HG03159 (cell line): ENCODE measurements around the gene MUCL3.
"Not testable (repeated sequence)": the region's sequence is repeated elsewhere in the genome, so short reads cannot be mapped to it uniquely, and the experiment has no call there.

ENCODE experiments used
- ATAC-seq: cut with Tn5 transposase; IDR thresholded peaks from one replicate; pipeline ENCODE4 v1.9.1; 2021; ENCODE audit warnings: mild to moderate bottlenecking, moderate library complexity; ENCODE audit not compliant: unreplicated experiment

MUCL3 gene

GRCh38 chr6:30939473-30939872 is 1.3 kb upstream of the MUCL3 start:
- no peak for ATAC-seq

DNA sequence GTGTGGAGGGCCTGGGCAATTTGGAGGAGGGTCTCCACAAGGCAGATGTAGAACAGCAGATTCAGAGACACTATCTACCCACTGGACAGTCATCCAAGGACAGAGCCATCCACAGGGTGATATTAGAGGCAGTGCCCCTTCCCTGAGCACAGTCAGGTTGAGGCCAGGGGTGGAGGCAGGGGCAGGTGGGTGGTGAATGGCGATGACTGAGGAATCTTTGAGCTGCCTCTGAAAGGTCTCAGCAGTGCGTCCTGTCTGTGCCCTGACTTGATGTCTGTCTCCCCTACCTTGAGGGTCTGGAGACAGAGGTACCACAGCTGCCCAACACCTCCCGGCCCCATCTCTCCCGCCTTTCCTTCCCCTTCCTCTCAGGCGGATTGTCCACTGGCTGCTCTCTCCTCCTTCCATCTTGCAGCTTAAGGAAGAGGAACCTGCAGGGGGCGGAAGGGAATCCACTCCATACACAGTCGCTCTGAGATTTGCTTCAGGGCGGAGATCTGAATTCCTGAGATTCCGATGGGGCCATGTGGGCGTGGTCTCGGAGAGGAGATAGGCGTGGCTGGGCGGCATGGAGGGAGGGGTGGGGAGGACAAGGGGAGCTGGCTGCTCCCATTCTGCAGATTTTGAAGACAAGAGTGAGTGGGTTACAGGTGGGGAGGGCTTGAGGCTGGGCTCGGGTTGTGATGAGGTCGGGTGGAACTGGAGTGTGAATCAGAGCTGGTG is 1.7 kb downstream of the MUCL3 start:
- ATAC-seq = no peak

DNA sequence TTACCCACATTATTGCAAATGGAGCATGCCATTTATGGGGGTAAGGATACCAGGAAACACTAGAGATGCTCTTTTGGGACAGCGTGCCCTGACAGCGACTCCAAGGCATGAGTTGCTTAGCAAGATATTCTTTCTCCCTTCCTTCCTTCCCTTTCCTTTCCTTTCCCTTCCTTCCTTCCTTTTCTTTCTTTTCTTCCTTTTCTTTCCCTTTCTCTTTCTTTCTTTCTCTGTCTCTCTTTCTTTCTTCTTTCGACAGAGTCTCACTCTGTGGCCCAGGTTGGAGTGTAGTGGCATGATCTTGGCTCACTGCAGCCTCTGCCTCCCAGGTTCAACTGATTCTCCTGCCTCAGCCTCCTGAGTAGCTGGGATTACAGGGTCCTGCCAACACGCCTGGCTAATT is 3.3 kb downstream of the MUCL3 start:
- no peak for ATAC-seq

DNA sequence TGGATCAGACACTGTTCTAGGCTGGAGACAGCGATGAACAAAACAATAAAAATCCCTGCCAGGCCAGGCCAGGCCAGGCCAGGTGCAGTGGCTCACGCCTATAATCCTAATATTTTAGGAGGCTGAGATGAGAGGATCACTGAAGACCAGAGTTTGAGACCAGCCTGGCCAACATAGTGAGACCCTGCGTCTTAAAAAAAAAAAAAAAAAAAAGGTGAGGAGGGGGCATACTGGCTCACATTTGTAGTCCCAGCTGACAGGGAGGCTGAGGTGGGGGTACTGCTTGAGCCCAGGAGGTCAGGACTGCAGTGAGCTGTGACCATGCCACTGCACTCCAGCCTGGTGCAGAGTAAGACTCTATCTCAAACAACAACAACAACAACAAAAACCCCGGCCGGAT is 4.5 kb downstream of the MUCL3 start:
- ATAC-seq = no peak

DNA sequence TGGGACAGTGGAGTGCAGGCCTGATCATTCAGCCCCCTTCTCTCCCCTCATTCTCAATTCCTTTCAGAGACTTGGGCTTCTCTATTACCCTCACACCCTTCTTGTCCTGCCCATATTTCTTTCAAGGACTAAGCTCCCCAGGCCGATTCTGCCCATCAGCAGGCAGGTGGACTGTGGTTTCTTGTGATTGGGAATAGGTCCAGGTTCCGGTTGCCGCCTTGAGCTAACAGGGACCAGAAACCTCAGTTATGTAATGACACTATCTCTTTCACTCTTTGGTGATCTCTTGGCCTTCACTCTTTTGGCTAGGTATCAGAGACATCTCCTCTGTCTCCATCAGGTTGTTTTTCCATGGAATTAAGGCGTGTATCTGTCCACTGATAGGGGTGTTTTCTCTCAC is 6.5 kb downstream of the MUCL3 start:
- ATAC-seq = no peak

- no peak for ATAC-seq
Measured at GRCh38 chr6:30948811-30949210, 8.0 kb downstream of the MUCL3 start.

DNA sequence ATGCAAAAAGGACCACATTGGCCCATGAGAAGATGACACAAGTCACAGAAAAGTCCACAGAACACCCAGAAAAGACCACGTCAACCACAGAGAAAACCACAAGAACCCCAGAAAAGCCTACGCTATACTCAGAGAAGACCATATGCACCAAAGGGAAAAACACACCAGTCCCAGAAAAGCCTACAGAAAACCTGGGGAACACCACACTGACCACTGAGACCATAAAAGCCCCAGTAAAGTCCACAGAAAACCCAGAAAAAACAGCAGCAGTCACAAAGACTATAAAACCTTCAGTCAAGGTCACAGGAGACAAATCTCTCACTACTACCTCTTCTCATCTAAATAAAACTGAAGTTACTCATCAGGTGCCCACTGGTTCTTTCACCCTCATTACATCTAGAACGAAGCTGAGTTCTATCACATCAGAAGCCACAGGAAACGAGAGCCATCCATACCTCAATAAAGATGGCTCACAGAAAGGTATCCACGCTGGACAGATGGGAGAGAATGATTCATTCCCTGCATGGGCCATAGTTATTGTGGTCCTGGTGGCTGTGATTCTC is 11.2 kb downstream of the MUCL3 start:
- no peak for ATAC-seq

- ATAC-seq = no peak
Measured at GRCh38 chr6:30954631-30955366, 14.0 kb downstream of the MUCL3 start.

DNA sequence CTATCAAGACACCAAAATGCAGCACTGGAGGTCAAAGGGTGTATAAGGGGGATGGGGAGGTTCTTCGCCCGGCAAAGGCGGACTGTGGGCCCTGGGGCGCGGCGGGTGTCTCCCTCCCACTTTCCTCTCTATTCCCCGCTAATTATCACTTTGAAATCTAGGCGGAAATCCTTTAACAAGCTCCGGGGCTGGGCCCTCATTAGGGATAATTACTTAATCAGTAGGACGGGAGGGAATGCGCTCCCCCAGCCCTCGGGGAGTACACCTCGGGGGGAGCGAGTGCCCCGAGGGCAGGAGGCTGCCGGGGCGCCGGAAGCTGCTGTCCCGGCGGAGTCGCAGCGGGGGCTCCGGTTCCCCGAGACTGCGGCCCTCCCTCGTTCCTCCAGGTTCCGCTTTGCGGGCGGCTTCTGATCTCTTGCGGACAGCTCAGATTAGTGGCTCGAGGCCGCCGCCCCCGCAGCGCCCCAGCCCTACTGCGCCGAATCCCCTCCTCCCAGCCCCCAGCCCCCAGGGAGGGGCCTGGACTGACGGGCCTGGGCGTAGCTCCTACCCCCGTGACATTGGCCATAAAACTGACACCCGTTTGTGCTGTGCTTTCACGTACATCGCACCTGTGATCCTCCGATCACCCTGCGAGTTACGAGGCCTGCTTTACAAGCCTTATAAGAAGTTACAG is 14.7 kb downstream of the MUCL3 start:
- peak; percentile 71 for ATAC-seq

DNA sequence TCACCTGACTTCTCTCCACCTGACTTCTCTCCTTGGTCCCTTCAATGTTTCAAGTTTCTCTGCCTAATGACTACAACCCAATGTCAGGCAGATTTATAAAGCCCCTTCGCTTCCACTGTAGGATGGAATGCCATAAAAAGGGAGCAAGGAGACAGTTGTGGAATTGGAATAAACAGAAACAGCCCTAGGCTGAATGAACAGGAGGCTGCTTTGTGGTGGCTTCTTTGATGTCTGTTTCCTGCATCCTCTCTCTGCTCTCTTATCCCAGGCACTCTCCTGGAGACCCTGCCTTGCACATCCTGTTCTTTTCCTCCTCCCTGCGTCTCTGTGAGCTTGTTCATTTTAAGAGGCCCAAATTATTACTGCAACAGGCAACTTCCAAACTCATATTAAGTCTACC is 16.9 kb downstream of the MUCL3 start:
- no peak for ATAC-seq

GRCh38 chr6:30960907-30961673 is 20.3 kb downstream of the MUCL3 start:
- ATAC-seq = no peak

DNA sequence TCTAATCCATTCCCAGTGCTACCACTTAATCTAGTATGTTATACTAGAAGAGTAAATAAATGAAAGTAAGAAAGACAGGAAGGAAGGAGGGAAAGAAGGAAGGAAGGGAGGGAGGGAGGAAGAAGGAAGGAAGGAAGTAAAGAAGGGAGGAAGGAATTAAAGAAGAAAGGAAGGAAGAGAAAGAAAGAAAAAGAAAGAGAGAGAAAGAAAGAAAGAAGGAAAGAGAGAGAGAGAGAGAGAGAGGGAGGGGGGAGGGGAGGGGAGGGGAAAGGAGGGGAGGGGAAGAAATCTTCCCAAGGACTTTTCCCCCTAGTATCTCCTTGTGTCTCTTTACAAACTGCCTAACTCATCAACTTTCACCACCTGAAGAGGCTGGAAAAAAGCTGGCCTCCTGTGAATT is 21.9 kb downstream of the MUCL3 start:
- no peak for ATAC-seq

- ATAC-seq = no peak
Measured at GRCh38 chr6:30963641-30964040, 22.9 kb downstream of the MUCL3 start.

GRCh38 chr6:30964075-30964474 is 23.3 kb downstream of the MUCL3 start:
- no peak for ATAC-seq

DNA sequence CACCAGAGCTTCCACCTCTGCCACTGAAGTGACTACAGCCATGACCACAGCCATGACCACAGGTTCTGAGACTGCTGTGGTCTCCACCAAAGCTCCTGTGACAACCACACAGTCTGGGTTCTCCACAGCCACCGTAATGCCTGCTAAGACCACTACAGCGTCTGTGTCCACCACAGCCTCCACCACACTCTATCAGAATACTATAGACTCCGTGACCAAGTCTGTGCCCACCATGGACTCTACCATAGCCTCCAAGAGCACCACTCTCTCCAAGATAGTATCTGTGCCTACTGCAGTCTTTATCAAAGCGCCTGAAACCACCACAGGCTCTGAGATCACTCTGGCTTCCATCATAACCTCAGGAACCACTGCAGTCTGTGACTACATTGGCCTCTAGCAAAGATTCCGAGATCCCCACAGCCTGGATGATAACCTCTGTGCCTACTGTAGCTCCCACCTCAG is 24.4 kb downstream of the MUCL3 start:
- ATAC-seq = no peak

GRCh38 chr6:30966154-30966553 is 25.4 kb downstream of the MUCL3 start:
- ATAC-seq = no peak

DNA sequence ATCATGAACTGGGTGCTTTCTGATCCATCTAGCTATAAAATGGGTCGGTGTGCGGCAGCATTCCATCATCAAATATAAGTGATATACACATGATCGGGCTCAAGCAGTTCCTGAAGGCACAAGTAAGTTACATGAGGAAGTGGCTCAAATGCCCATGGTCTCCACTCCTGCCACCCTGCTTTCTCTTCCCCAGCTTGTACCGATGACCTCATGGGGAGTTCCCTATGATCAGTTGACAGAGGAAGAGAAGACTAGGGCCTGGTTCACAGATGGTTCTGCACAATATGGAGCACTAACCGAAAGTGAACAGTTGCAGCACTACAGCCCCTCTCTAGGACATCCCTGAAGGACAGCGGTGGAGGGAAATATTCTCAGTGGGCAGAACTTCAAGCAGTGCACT is 28.4 kb downstream of the MUCL3 start:
- not testable (repeated sequence) for ATAC-seq

- no peak for ATAC-seq
Measured at GRCh38 chr6:30970946-30971345, 30.2 kb downstream of the MUCL3 start.

DNA sequence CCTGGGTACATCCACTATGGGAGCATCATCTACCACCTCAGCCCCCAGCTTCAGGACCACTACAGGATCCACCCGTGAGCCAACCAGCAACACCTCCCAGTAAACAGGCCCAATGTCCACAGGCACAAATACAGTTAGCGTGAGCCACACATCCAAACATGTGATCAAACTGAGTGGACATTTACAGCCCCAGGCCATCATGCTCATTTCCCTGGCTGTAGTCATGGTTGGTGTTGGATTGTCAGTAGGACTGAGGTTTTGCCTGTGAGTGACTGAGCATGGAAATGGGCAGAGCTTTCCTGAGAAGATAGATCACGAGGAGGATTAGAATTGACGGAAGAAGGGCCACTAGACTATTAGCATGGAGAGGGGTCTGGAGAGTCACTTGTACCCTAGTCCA is 32.0 kb downstream of the MUCL3 start:
- no peak for ATAC-seq

DNA sequence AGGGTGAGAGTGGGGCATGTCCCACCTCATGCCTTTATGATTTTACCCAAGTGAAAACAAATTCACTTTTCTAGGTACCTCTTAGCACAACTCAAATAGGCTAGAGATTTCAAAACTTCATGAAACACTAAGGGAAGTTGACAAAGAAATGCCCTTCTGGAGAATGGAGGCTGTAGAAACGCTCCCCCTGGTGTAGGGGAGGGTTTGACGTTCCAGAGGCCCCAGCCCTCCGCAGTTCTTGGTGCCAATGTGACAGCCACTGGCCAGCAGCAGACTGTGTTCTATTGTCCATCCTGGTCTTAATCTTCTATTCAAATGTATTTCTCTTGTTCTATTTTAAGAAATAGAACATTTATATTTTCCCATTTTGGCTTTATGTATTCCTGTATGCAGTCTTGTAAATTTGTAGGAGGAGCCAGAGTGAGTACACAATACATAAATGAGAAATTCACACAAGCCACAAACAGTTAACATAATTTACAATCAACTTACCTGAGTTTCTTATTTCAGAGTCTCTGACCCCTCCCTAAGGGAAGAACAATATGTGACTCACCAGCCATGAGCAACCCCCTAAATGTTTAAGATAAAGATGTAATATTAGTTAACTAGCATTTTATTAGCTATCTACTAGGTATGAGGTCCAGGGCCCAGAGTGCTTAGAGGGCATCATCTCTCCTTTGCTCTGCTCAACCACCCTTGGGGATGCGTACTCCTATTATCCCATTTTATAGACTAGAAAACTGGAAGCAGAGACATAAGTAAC is 33.9 kb downstream of the MUCL3 start:
- no peak for ATAC-seq
